Measurements from ENCODE around the gene ZNF446.
"Not testable (repeated sequence)": the region's sequence is repeated elsewhere in the genome, so short reads cannot be mapped to it uniquely, and the experiment has no call there.

The ZNF446 gene

GRCh38 chr19:58499021-58499927 lies 23.1 kb downstream of the ZNF446 start:
- in situ Hi-C loops (cut with HindIII; ENCODE audit: low sequenced_read_pairs), result no loop called here

GRCh38 chr19:58500242-58500641 lies 24.1 kb downstream of the ZNF446 start:
- in situ Hi-C loops (cut with HindIII; ENCODE audit: low sequenced_read_pairs), result no loop called here

- in situ Hi-C loops (cut with HindIII; ENCODE audit: low sequenced_read_pairs), result not testable (repeated sequence)
These were observed 31.6 kb downstream of the ZNF446 start for GRCh38 chr19:58507602-58508223.

GRCh38 chr19:58509731-58510083 lies 33.6 kb downstream of the ZNF446 start:
- in situ Hi-C loops (cut with HindIII; ENCODE audit: low sequenced_read_pairs), result no loop called here

GRCh38 chr19:58510084-58510862 lies 34.1 kb downstream of the ZNF446 start:
- in situ Hi-C loops (cut with HindIII; ENCODE audit: low sequenced_read_pairs), result no loop called here

- in situ Hi-C loops (cut with HindIII; ENCODE audit: low sequenced_read_pairs), result no loop called here
These were observed 35.4 kb downstream of the ZNF446 start, which contains the start of gene SLC27A5 for GRCh38 chr19:58511353-58512208. TSS of gene SLC27A5 (minus strand) at chr19:58511992. CDS start at chr19:58511955, 37 bp downstream.

- in situ Hi-C loops (cut with HindIII; ENCODE audit: low sequenced_read_pairs), result no loop called here
These were observed 37.1 kb downstream of the ZNF446 start for GRCh38 chr19:58513213-58513693.

- in situ Hi-C loops (cut with HindIII; ENCODE audit: low sequenced_read_pairs), result no loop called here
These were observed 37.8 kb downstream of the ZNF446 start for GRCh38 chr19:58513694-58514563.

- in situ Hi-C loops (cut with HindIII; ENCODE audit: low sequenced_read_pairs), result no loop called here
These were observed 38.4 kb downstream of the ZNF446 start for GRCh38 chr19:58514564-58515022.

GRCh38 chr19:58515259-58515658 lies 39.1 kb downstream of the ZNF446 start:
- in situ Hi-C loops (cut with HindIII; ENCODE audit: low sequenced_read_pairs), result no loop called here

- in situ Hi-C loops (cut with HindIII; ENCODE audit: low sequenced_read_pairs), result no loop called here
These were observed 40.2 kb downstream of the ZNF446 start for GRCh38 chr19:58516246-58516836.

- in situ Hi-C loops (cut with HindIII; ENCODE audit: low sequenced_read_pairs), result no loop called here
These were observed 41.0 kb downstream of the ZNF446 start for GRCh38 chr19:58516964-58517833.

GRCh38 chr19:58518256-58519086 lies 42.3 kb downstream of the ZNF446 start:
- in situ Hi-C loops (cut with HindIII; ENCODE audit: low sequenced_read_pairs), result no loop called here

GRCh38 chr19:58519087-58519354 lies 42.9 kb downstream of the ZNF446 start:
- in situ Hi-C loops (cut with HindIII; ENCODE audit: low sequenced_read_pairs), result no loop called here

GRCh38 chr19:58519355-58520256 lies 43.5 kb downstream of the ZNF446 start, which contains the start of gene ZBTB45:
TSS of gene ZBTB45 (minus strand) at chr19:58519810. CDS start at chr19:58517673, 2,137 bp downstream.
- in situ Hi-C loops (cut with HindIII; ENCODE audit: low sequenced_read_pairs), result no loop called here

- in situ Hi-C loops (cut with HindIII; ENCODE audit: low sequenced_read_pairs), result no loop called here
These were observed 44.1 kb downstream of the ZNF446 start for GRCh38 chr19:58520257-58520599.

Data from DLD1 (cell line).